HCT116 (cell line): ENCODE results near the gene SLC8A1. TPM values are rescaled to one million over a fixed set of nuclear protein-coding genes. Genes with fewer than 3 reads are reported as not detected.

ENCODE experiments used
- ATAC-seq: fragments of 200-7000 bp; cut with Tn5 transposase; 2 replicates; pipeline ENCODE4 v1.9.1; 2020; ENCODE audit warnings: mild to moderate bottlenecking, moderate library complexity
- BruUV-seq: library from RNA; stranded (reverse); fragments of 400-500 nt; replicated peaks from 2 replicates; lab custom pipeline; 2021; lab: Mats Ljungman, UMichigan
- CTCF ChIA-PET: fragments of 300-600 bp; sonication (Branson Sonifier 250); formaldehyde crosslinking; loops from one replicate; lab custom pipeline; 2021; ENCODE audit warnings: antibody characterized with exemption; lab: Charles Lee
- POLR2A ChIA-PET: fragments of 300-600, 350-600 bp; sonication (Branson Sonifier 250); formaldehyde crosslinking; loops from one replicate; lab custom pipeline; 2021; ENCODE audit warnings: antibody characterized with exemption; lab: Charles Lee
- RAD21 ChIA-PET, 2 experiments: fragments of 300-600 bp; sonication (Branson Sonifier 250); formaldehyde crosslinking; loops; one replicate each; lab custom pipeline; 2023; ENCODE audit warnings: low total read pairs in 2 of 2; ENCODE audit not compliant: uncharacterized antibody in 2 of 2, unreplicated experiment in 2 of 2, low non-redundant PET in 1 of 2; lab: Charles Lee
- DNase-seq: peaks from one replicate; pipeline ENCODE4 v3.0.0-alpha.2; 2010; ENCODE audit warnings: low read depth, low spot score
- H2AFZ ChIP-seq: fragments of 200-600 bp; shearing (Covaris generic), sonication (generic); 2 replicates; pipeline ENCODE4 v1.6.1; 2017; ENCODE audit warnings: low read depth, mixed run types, mixed read lengths, antibody characterized with exemption, low read length; ENCODE audit not compliant: poor library complexity, severe bottlenecking
- H3K27ac ChIP-seq: 2 replicates; pipeline ENCODE4 v1.5.1; 2012; ENCODE audit warnings: low read depth, low read length
- H3K27me3 ChIP-seq: fragments of 200-600 bp; sonication (generic); 2 replicates; pipeline ENCODE4 v1.6.1; 2016; ENCODE audit warnings: mixed run types, low read length, mixed read lengths; ENCODE audit not compliant: insufficient read depth
- H3K36me3 ChIP-seq, 2 experiments: fragments of 200-500 bp in 1 of 2; fragments of 200-600 bp in 1 of 2; sonication (Bioruptor generic) in 1 of 2; sonication (generic) in 1 of 2; 2 replicates each; pipeline versions ENCODE4 v1.5.1 to v1.6.1; 2014 to 2016; ENCODE audit warnings: low read length in 2 of 2, inconsistent platforms in 1 of 2, mixed read lengths in 1 of 2, mixed run types in 1 of 2; ENCODE audit not compliant: insufficient read depth in 2 of 2, control insufficient read depth in 1 of 2
- H3K4me1 ChIP-seq, 2 experiments: fragments of 200-600 bp in 1 of 2; sonication (generic) in 1 of 2; 2 replicates each; pipeline versions ENCODE4 v1.5.1 to v1.6.1; 2012 to 2017; ENCODE audit warnings: low read length in 2 of 2, inconsistent platforms in 1 of 2, mild to moderate bottlenecking in 1 of 2, mixed read lengths in 1 of 2, mixed run types in 1 of 2, moderate library complexity in 1 of 2; ENCODE audit not compliant: insufficient read depth in 2 of 2, control insufficient read depth in 1 of 2
- H3K4me2 ChIP-seq: fragments of 200-600 bp; sonication (generic); 2 replicates; pipeline ENCODE4 v1.6.1; 2017; ENCODE audit warnings: mixed run types, low read length, mixed read lengths
- H3K4me3 ChIP-seq, 2 experiments: fragments of 200-600 bp in 1 of 2; sonication (generic) in 1 of 2; replicated peaks in 1 of 2; 2 replicates each; pipeline ENCODE4 v1.5.1; 2011 to 2016; ENCODE audit warnings: low read length in 2 of 2, control low read depth in 1 of 2, low read depth in 1 of 2, mild to moderate bottlenecking in 1 of 2, mixed read lengths in 1 of 2, mixed run types in 1 of 2
- H3K79me2 ChIP-seq: fragments of 200-600 bp; sonication (generic); 2 replicates; pipeline ENCODE4 v1.6.1; 2017; ENCODE audit warnings: mild to moderate bottlenecking, mixed run types, low read length, moderate library complexity, mixed read lengths; ENCODE audit not compliant: insufficient read depth
- H3K9ac ChIP-seq: fragments of 200-600 bp; sonication (generic); 2 replicates; pipeline ENCODE4 v1.6.1; 2016; ENCODE audit warnings: low read length, mixed read lengths
- H3K9me2 ChIP-seq: fragments of 200-600 bp; sonication (generic), shearing (Covaris generic); 2 replicates; pipeline ENCODE4 v1.6.1; 2017; ENCODE audit warnings: mixed run types, mild to moderate bottlenecking, moderate library complexity; ENCODE audit not compliant: insufficient read depth
- H3K9me3 ChIP-seq, 2 experiments: fragments of 200-500 bp in 1 of 2; fragments of 200-600 bp in 1 of 2; sonication (Bioruptor generic) in 1 of 2; sonication (generic) in 1 of 2; 2 replicates each; pipeline ENCODE4 v1.6.1; 2014 to 2017; ENCODE audit warnings: low read length in 2 of 2, mixed read lengths in 2 of 2, inconsistent platforms in 1 of 2, low read depth in 1 of 2, mild to moderate bottlenecking in 1 of 2, mixed run types in 1 of 2, moderate library complexity in 1 of 2; ENCODE audit not compliant: control insufficient read depth in 1 of 2, insufficient read depth in 1 of 2
- H4K20me1 ChIP-seq: fragments of 200-600 bp; sonication (generic), shearing (Covaris generic); 2 replicates; pipeline ENCODE4 v1.6.1; 2017; ENCODE audit warnings: mixed run types, mild to moderate bottlenecking, moderate library complexity; ENCODE audit not compliant: insufficient read depth
- CBX3 ChIP-seq: IDR thresholded peaks from 2 replicates; pipeline ENCODE4 v1.6.1; 2012; ENCODE audit warnings: low read depth
- CEBPB ChIP-seq: IDR thresholded peaks from 2 replicates; pipeline ENCODE4 v1.6.1; 2012; ENCODE audit warnings: low read depth
- EGR1 ChIP-seq: IDR thresholded peaks from 2 replicates; pipeline ENCODE4 v1.6.1; 2012; ENCODE audit warnings: low read depth
- ELF1 ChIP-seq: IDR thresholded peaks from 2 replicates; pipeline ENCODE4 v1.6.1; 2012; ENCODE audit warnings: low read depth, borderline replicate concordance
- EZH2phosphoT487 ChIP-seq: fragments of 200-600 bp; IDR thresholded peaks from 2 replicates; pipeline ENCODE4 v1.6.1; 2018; ENCODE audit warnings: antibody characterized with exemption, borderline replicate concordance
- JUND ChIP-seq: IDR thresholded peaks from 2 replicates; pipeline ENCODE4 v1.6.1; 2012
- MAX ChIP-seq: IDR thresholded peaks from 2 replicates; pipeline ENCODE4 v1.6.1; 2012
- POLR2A ChIP-seq: IDR thresholded peaks from 2 replicates; pipeline ENCODE4 v1.7.0; 2011; ENCODE audit warnings: borderline replicate concordance; ENCODE audit not compliant: insufficient read depth, insufficient read length; ENCODE audit errors: extremely low read depth
- POLR2AphosphoS5 ChIP-seq: IDR thresholded peaks from 2 replicates; pipeline ENCODE4 v1.6.1; 2011; ENCODE audit warnings: mild to moderate bottlenecking, low read depth, low read length, moderate library complexity
- RAD21 ChIP-seq: IDR thresholded peaks from 2 replicates; pipeline ENCODE4 v1.6.1; 2012; ENCODE audit warnings: low read depth, mild to moderate bottlenecking
- TCF7L2 ChIP-seq: IDR thresholded peaks from 2 replicates; pipeline ENCODE4 v1.7.0; 2011; ENCODE audit warnings: borderline replicate concordance, inconsistent platforms; ENCODE audit not compliant: insufficient read depth, insufficient read length; ENCODE audit errors: extremely low read depth
- ZFX ChIP-seq: fragments of 450-650 bp; IDR thresholded peaks from 2 replicates; pipeline ENCODE4 v1.6.1; 2017
- ZNF274 ChIP-seq: fragments of 200-500 bp; sonication (Bioruptor generic); IDR thresholded peaks from 2 replicates; pipeline ENCODE4 v1.6.1; 2014; ENCODE audit warnings: mild to moderate bottlenecking, low read depth, low read length, inconsistent platforms
- intact Hi-C: fragments of 100-400 bp; cut with micrococcal nuclease; formaldehyde crosslinking; loops from 2 replicates; pipeline ENCODE4 v1.10.0; 2022
- total RNA-seq: library from RNA; stranded (reverse); gene quantifications from one replicate; pipeline ENCODE4 v1.2.1, GENCODE V29; 2021; ENCODE audit not compliant: unreplicated experiment
- TF ChIP-seq, protein P1 (sequence below): IDR thresholded peaks from 2 replicates; pipeline ENCODE4 v1.6.1; 2012
- TF ChIP-seq, protein P2 (sequence below), 3 experiments: fragments of 200-600 bp in 1 of 3; sonication (generic) in 1 of 3; IDR thresholded peaks in 2 of 3; conservative IDR thresholded peaks in 1 of 3; 2 replicates each; pipeline ENCODE4 v1.5.1; 2012 to 2017; ENCODE audit warnings: low read depth in 2 of 3, low read length in 2 of 3, antibody characterized with exemption in 1 of 3, borderline replicate concordance in 1 of 3, control low read depth in 1 of 3, mild to moderate bottlenecking in 1 of 3, mixed read lengths in 1 of 3, mixed run types in 1 of 3, moderate library complexity in 1 of 3; ENCODE audit not compliant: insufficient read depth in 1 of 3
- TF ChIP-seq, protein P3 (sequence below): IDR thresholded peaks from 2 replicates; pipeline ENCODE4 v1.6.1; 2011; ENCODE audit warnings: mild to moderate bottlenecking, low read length, moderate library complexity; ENCODE audit not compliant: insufficient replicate concordance; ENCODE audit errors: extremely low read depth
- TF ChIP-seq, protein P4 (sequence below): IDR thresholded peaks from 2 replicates; pipeline ENCODE4 v1.6.1; 2012; ENCODE audit warnings: low read depth

Gene SLC8A1
- total RNA-seq, 1 experiment from 2014 or later: 0.07 TPM

- TF ChIP-seq, protein P1, sequence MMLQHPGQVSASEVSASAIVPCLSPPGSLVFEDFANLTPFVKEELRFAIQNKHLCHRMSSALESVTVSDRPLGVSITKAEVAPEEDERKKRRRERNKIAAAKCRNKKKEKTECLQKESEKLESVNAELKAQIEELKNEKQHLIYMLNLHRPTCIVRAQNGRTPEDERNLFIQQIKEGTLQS: no peak
- TF ChIP-seq POLR2A: no peak
- TF ChIP-seq, protein P2, sequence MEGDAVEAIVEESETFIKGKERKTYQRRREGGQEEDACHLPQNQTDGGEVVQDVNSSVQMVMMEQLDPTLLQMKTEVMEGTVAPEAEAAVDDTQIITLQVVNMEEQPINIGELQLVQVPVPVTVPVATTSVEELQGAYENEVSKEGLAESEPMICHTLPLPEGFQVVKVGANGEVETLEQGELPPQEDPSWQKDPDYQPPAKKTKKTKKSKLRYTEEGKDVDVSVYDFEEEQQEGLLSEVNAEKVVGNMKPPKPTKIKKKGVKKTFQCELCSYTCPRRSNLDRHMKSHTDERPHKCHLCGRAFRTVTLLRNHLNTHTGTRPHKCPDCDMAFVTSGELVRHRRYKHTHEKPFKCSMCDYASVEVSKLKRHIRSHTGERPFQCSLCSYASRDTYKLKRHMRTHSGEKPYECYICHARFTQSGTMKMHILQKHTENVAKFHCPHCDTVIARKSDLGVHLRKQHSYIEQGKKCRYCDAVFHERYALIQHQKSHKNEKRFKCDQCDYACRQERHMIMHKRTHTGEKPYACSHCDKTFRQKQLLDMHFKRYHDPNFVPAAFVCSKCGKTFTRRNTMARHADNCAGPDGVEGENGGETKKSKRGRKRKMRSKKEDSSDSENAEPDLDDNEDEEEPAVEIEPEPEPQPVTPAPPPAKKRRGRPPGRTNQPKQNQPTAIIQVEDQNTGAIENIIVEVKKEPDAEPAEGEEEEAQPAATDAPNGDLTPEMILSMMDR (IDR thresholded peaks at IDR 0.05 in 2 of 3, conservative IDR thresholded peaks at IDR 0.05 in 1 of 3; ENCODE audit: borderline replicate concordance in 1 of 3, insufficient read depth in 1 of 3, low read depth in 2 of 3, low read length in 2 of 3): no peak
- TF ChIP-seq RAD21: no peak
These were observed 28.7 kb upstream of the SLC8A1 start (continued) for GRCh38 chr2:40480596-40480995.

DNA sequence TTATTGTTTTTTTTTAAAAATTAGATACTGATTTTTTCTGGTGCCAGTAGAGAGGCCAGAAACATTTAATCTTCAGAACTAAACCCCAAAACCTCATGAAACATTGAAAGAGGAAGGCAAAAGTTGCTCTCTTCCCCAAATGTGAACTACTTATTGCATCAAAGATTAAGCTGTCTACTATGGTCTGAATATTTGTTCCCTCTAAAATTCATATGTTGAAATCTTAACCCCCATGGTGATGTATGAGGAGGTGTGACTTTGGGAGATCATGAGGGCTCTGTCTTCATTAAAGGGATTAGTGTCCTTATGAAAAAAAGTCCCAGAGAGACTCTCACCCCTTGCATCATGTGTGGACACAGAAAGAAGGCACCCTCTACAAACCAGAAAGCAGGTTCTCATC, 28.2 kb upstream of the SLC8A1 start:
- DNase-seq: no peak
- Histone ChIP-seq H3K4me3 (no peak overlapping the region), H3K9me2 (no peaks in the 10 kb centered on the region), H3K9ac (no peak overlapping the region), H4K20me1 (no peaks in the 10 kb centered on the region), H2AFZ (no peak overlapping the region), H3K27ac (no peak overlapping the region), H3K27me3 (peaks cover 5% of the 10 kb centered on the region; the same call in 1 of the 2 replicates), H3K79me2 (no peaks in the 10 kb centered on the region), H3K36me3 (no peaks in the 10 kb centered on the region), H3K4me2 (no peak overlapping the region), H3K9me3 (no peaks in the 10 kb centered on the region), H3K4me1 (no peaks in the 10 kb centered on the region)
- intact Hi-C loops: no loop called here
- ChIA-PET POLR2A (no interaction called here), CTCF (no interaction called here), RAD21 (no interaction called here)
- no peak for ATAC-seq
- BruUV-seq: no TSS peak
- no peak for TF ChIP-seq ZNF274
- TF ChIP-seq ELF1: no peak
- TF ChIP-seq ZFX: no peak
- no peak for TF ChIP-seq EZH2phosphoT487
- no peak for TF ChIP-seq RAD21
- TF ChIP-seq, protein P3, sequence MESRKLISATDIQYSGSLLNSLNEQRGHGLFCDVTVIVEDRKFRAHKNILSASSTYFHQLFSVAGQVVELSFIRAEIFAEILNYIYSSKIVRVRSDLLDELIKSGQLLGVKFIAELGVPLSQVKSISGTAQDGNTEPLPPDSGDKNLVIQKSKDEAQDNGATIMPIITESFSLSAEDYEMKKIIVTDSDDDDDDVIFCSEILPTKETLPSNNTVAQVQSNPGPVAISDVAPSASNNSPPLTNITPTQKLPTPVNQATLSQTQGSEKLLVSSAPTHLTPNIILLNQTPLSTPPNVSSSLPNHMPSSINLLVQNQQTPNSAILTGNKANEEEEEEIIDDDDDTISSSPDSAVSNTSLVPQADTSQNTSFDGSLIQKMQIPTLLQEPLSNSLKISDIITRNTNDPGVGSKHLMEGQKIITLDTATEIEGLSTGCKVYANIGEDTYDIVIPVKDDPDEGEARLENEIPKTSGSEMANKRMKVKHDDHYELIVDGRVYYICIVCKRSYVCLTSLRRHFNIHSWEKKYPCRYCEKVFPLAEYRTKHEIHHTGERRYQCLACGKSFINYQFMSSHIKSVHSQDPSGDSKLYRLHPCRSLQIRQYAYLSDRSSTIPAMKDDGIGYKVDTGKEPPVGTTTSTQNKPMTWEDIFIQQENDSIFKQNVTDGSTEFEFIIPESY: no peak
- TF ChIP-seq, protein P1: no peak
- no peak for TF ChIP-seq CBX3
- TF ChIP-seq MAX: no peak
- TF ChIP-seq EGR1: no peak
- TF ChIP-seq, protein P4, sequence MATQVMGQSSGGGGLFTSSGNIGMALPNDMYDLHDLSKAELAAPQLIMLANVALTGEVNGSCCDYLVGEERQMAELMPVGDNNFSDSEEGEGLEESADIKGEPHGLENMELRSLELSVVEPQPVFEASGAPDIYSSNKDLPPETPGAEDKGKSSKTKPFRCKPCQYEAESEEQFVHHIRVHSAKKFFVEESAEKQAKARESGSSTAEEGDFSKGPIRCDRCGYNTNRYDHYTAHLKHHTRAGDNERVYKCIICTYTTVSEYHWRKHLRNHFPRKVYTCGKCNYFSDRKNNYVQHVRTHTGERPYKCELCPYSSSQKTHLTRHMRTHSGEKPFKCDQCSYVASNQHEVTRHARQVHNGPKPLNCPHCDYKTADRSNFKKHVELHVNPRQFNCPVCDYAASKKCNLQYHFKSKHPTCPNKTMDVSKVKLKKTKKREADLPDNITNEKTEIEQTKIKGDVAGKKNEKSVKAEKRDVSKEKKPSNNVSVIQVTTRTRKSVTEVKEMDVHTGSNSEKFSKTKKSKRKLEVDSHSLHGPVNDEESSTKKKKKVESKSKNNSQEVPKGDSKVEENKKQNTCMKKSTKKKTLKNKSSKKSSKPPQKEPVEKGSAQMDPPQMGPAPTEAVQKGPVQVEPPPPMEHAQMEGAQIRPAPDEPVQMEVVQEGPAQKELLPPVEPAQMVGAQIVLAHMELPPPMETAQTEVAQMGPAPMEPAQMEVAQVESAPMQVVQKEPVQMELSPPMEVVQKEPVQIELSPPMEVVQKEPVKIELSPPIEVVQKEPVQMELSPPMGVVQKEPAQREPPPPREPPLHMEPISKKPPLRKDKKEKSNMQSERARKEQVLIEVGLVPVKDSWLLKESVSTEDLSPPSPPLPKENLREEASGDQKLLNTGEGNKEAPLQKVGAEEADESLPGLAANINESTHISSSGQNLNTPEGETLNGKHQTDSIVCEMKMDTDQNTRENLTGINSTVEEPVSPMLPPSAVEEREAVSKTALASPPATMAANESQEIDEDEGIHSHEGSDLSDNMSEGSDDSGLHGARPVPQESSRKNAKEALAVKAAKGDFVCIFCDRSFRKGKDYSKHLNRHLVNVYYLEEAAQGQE: no peak
- no peak for TF ChIP-seq JUND
- TF ChIP-seq CEBPB: no peak
- TF ChIP-seq POLR2AphosphoS5: no peak
- TF ChIP-seq TCF7L2: no peak
